Cardiac fibroblast (primary cell): ENCODE results near the gene DPH7.

Source experiments
- DNase-seq, 2 donors: peaks; one replicate each; pipeline versions ENCODE4 v3.0.0 to v3.0.0-alpha.2; 2010; ENCODE audit warnings: low read depth in 2 of 2
- H3K4me3 ChIP-seq, 2 donors: replicated peaks in 1 of 2; 1 replicate in 1 of 2; 2 replicates in 1 of 2; pipeline ENCODE4 v1.5.1; 2011; ENCODE audit warnings: low read depth in 2 of 2, low read length in 2 of 2, mild to moderate bottlenecking in 2 of 2, moderate library complexity in 1 of 2
- TF ChIP-seq, protein P1 (sequence below): IDR thresholded peaks from one replicate; pipeline ENCODE4 v1.5.1; 2011; ENCODE audit warnings: low read depth, mild to moderate bottlenecking, low read length, inconsistent platforms

Gene DPH7

DNA sequence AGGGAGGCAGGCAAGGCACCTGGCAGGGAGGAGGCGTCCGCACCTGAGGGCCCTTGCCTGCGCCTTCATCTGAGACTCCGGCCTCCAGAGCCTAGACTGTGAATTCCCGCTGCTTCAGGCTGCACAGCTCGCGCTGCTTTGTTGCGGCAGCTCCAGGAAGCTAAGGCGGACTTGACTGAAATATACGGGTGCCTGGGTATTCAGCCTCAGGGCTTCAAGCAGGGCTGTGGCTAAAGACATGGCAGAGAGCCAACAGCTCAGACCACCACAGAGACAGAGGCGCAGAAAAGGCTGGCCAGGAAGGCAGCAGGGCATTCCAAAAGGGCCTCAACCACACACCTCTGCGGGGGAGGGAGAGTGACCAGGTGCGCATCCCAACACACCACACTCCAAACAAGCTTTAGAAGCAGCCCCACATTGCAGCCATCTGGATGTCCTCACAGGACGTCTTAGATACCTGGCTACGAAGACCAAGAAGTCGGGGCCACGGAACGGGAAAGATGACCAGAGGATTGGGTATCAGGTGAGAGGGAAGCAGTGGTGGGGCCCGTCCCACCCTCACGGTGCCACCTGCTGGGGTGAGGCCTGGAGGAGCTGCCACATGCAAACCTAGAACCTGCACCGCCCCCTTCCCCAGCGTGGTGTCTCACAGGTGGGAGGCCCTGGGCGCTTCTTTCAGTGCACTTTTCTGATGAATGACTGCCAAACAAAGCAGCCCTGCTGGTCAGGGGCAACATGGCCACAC is 1.7 kb upstream of the DPH7 start:
- TF ChIP-seq, protein P1, sequence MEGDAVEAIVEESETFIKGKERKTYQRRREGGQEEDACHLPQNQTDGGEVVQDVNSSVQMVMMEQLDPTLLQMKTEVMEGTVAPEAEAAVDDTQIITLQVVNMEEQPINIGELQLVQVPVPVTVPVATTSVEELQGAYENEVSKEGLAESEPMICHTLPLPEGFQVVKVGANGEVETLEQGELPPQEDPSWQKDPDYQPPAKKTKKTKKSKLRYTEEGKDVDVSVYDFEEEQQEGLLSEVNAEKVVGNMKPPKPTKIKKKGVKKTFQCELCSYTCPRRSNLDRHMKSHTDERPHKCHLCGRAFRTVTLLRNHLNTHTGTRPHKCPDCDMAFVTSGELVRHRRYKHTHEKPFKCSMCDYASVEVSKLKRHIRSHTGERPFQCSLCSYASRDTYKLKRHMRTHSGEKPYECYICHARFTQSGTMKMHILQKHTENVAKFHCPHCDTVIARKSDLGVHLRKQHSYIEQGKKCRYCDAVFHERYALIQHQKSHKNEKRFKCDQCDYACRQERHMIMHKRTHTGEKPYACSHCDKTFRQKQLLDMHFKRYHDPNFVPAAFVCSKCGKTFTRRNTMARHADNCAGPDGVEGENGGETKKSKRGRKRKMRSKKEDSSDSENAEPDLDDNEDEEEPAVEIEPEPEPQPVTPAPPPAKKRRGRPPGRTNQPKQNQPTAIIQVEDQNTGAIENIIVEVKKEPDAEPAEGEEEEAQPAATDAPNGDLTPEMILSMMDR: no peak
- no peak overlapping the region for H3K4me3 ChIP-seq
- no peak for DNase-seq

DNA sequence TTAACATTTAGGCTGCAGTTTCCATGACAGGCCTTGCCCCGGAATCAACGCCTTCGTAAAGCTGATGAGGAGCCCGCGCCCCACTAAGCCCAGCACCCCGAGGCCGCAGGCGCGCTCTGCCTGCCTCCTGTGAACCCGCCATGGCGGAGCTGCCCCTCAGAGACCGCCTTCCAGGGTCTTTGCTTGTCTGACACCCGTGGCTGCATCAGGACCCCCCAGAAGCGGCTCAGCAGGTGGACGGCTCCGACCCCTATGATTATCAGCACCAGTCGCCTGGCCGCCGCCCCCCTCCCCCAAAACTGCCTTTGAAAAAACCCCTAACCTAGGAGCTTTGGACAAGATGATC is 507 bp upstream of the DPH7 start:
- DNase-seq: no peak
- TF ChIP-seq, protein P1: no peak
- peak overlapping the region; percentile 42 to 92 for H3K4me3 ChIP-seq

DNA sequence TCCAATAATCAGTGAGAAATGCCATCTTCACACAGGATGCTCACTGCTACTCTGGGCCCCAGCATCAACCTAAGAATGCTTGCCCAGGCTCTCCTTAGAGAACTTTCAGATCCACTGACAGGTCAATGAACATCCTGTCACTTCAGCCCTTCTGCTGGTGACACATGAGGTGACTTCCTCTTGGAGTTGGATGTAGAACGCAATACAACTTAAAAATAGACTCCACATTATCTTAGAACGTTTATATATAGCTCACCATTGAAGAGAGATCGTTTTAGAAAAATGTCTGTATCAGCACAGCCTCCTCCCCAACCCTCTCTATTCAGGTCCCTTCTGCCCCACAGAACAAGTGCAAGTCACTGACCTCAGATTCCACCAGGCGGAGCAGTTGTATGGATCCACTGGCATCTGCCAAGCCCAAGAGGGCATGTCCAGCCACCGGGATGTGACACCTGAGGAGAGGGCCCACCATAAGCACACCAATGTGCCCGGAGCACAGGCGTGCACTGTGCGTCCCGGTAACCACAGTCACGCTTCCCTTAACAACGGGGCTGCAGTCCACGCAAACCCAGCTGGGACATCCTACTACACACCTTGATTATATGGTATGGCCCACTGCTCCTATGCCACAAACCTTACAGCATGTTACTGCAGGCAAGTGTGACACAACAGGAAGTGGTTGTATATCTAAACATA is 2.9 kb downstream of the DPH7 start:
- H3K4me3 ChIP-seq: no peak overlapping the region
- TF ChIP-seq, protein P1: no peak
- no peak for DNase-seq

DNA sequence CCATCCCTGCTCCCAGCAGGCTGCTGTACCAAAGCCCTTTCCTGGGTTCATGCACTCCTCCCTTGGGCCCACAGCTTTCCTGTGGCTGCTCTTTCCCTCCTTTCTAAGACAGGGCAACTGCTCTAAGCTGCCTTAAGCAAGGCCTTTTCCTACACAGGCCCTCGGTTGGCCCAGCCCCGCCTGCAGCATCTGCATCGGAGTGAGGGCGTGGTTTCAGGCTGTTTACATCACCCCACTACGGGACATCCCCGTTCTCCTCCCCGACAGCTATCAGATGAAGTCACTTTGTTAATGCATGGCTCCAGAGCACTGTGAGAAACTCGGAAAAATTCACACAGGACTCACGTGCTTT is 3.4 kb downstream of the DPH7 start:
- H3K4me3 ChIP-seq: no peak overlapping the region
- TF ChIP-seq, protein P1: no peak

DNA sequence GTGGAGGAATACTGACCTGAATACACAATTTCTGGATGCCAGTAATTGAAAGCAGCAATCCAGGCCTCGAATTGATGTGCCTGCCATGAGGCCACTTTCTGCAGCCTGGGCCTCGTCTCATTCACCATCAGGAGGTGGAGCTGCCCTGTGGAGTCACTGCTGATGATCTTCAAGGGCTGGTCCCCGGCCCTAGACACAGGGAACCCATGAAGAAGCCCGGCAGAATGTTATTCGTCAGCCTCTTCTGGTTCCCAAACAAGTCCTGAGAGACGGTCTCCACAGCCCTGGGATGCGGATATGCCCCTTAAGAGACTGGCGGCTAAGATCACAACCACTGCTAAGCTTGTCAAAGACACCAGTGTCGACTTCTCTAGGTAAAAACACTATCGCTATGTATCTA is 4.5 kb downstream of the DPH7 start:
- H3K4me3 ChIP-seq: no peak overlapping the region
- TF ChIP-seq, protein P1: no peak
- DNase-seq: no peak

More for the DNA sequence above, 3.4 kb downstream of the DPH7 start:
- DNase-seq: peak in 1 of 2 donors; percentile 33

DNA sequence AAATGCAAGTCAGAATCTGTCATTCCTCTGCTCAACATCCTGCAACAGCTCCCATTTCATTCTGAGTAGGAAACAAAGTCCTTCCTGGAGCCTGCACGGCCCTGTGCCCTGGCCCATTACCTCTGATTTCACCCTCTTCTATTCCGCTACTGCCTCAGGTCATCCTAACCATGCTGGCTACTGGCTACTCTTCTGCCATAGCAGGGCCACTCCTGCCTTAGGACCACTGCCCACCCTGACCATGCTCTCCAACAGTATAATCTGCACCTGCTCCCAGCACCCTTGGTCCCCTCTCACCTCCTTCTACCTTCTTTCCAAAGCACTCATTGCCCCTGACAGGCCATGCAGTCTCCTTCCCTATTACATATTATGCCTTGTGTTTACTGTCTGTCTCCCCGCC is 8.2 kb downstream of the DPH7 start:
- no peak for DNase-seq
- TF ChIP-seq, protein P1: no peak
- no peak overlapping the region for H3K4me3 ChIP-seq
